Kasumi-1 (cell line): ENCODE data around the gene AKAP7.

Experiments used
- DNase-seq, 2 experiments: peaks; one replicate each; lab custom pipeline; 2025; lab: John Stamatoyannopoulos, UW

Gene AKAP7

DNA sequence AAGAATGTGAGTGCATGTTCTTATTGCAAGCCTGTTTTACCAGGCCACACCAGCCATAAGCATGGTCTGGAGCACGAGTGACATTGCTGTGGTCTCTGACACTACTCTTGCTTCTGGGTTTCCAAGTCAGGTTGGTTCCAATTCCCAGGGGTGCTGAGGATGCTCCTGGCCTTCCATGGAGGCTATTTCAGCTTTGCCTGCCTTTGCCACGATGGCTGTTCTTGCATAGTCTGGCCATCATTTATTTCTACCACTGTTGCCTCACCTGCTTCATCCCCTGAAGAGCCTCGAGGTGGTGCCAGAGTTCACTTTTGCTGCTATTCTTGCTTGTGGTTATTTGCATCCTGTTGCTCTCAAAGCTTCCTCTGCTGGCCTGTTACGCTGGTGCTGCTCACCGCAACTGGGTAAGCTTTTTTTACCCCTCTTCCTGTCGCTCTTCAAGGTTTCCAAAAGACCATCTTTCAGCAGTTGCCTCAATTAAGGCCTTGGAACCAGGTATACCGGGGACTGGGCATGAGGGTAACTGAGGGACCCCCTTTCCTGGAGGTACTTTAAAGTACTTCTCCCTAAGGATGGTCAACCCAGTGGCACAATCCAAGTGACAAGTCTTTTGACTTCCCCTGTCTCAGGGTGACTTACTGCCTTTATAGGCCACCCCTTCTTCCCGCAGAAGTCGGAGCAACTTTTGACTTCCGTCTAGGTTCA, 64.5 kb downstream of the AKAP7 start:
- DNase-seq, result peak; percentile 98 to 99

DNA sequence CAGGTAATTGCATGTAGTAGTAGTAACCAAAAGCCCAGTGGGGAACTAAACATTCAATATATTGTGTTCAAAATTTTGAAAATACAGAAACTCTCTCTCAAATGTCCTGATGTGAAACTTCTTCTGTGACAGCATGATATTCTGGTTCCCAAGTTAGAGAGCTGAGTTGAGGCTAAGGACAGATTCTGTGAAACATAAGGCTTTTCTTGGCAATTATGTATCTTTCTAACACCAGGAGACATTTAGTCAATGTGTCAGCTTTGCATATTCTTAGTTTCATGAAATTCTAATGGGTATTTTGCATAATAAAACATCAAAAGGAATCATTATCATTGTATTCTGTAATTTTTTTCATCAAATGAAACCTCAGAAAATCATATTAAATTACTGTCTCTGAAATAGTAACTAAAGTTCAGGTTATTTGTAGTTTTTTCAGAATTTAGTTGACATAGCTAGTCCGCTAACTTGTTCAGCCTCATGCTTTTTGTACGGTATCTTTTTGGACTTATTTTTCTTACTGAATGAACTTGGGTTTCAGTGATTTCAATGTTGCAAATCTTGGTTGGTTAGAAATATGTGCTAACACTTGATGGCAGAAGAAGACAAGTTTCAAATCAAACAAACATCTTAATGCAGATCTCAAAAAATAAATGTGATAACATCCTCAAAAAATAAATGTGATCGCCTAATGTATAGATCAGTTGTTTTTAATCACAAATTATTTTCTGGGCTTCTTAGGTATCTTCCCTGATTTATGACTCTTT, 70.4 kb downstream of the AKAP7 start:
- DNase-seq, result no peak

DNA sequence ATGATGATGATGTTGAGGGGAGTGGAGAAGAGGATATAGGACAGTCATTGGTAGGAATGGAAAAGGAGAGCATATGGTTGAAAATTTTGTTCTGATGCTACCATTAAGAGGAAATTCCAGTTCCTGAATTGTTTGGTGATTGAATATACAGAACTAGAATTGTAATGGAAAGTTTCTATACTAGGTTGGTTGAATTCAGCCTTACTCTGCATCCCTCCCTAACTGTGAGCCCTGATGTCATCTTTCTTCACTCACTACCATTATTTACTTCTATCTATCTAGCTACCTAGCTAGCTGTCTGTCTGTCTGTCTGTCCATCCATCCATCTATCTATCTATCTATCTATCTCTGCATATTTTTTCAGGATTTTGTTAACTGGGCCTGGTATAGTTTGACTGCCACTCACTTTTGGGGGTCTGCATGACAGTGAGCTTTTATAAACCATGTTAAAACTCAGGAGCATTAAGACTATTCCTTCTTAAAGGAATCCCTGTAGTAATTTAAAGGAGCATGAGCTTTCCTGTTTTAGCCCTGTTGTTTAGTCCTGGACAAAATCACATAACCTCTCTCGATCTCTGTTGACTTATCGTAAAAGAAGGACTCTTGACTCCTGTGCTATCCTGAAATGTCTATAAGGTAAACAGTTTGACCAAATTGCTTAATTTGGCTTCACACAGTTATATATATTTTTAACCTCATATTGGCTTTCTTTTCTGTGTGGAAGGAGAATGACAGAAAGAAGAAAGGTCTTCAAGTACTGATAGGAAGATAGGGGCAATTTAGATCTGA, 71.4 kb downstream of the AKAP7 start:
- DNase-seq, result no peak

DNA sequence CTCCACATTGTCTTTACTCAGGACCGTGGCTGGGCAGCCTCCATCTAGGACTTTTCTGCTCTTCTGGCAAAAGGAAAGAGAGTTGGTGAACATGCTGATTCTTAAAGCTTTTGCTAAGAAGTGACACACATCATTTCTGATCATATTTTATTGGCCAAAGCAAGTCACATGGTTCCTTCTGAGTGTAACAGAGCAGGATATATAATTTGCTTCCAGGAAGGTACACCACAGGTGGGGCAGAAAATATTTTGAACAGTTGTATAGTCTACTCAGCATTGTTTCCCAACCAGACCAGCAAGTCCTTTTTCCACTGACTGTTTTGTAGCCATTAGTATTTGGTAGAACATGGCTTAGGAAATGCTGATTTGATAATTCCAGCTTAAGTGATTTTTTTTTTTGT, 73.5 kb downstream of the AKAP7 start:
- DNase-seq, result no peak

DNA sequence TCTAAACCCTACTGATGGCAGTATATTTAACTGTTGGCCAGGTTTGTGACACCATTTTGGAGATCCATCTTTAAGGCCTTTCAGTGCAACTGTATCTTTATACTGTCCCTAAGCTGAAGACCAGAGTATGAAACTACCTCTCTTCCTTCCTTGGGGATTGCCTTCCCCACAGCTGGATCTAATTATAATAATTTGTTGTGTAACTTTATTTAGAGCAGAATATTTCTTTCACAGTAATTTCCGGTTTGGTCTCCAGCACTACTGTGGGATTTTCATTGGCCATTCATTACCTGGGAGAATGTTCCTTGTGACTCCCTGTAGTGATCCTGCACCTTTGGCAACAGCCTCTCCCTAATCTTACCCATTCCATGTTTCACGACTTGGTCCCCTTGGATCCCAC, 75.2 kb downstream of the AKAP7 start:
- DNase-seq, result no peak

DNA sequence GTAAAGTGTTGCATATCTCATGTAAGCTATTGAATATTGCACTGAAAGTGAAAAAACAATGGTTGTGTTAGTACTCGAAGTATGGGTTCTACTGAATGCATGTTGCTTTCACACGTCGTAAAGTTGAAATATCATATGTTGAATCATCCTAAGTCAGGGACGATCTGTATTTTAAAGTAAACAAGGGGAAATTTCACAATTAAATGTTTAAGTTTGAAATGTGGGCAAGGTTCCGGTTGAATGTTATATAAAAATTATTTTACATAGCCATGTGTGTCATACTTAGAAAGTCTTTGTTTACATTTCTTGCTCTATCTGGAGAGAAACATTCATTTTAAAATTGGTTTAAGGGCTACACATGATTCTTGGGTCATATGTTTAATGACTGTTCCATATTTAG, 76.8 kb downstream of the AKAP7 start:
- no peak for DNase-seq

DNA sequence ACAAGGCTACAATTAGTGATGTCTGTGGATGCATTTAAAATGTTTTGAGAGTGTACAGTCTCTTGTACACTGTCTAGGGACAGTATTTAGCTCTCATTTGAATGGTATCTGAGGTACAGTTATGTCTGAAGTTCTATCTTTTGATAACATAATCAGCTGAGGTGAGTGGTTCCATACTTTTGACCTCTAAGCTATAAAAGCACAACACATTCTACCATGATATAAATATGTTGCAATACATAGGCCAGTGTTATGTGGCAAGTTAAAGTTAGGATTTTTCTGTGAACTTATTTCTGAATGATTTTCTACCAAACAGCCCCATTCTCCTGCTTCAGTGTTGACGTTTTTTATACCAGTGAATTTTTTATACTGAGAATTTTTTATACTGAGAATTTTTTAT, 77.6 kb downstream of the AKAP7 start:
- no peak for DNase-seq

DNA sequence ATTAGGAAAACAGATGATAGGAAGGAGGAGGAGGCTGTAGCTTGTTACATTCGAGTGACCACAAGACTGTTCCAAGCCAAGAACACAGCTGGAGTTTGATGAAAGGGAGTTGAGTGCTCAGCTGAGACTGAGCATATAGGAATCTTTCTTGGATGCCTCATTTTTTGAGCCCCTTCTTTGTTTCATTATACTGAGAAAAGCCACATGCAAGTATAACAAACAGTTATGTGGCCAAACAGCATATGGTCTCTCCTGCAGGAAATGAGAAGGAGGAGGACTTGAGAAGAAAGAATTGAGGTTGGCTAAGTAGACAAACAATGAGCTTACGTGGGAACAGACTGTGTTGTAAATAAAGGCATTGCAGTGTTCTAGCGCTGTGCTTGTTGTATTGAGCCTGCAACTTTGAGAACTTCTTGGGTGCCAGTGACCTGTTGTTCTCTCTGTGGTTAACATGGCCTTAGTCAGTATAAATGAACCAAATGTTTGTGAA, 78.3 kb downstream of the AKAP7 start:
- no peak for DNase-seq

DNA sequence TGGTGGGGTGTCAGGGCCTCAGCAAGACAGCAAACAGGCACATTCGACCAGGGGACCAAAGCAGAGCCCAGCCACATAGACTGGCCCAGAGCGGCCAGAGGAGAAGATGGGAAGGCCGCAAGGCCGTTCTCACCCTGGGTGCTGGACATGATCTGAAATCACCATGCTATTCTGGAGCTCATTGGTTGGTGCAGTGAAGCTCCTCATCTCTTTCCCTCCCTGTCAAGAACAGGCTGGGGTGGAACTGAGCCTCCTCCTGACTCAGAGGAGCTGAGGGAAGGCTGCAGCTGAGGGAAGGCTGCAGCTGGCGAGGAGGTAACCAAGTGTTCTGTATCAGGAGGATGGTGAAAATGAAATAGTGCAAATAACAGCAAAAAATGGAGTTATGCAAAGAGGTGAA, 80.0 kb downstream of the AKAP7 start:
- DNase-seq, result no peak

DNA sequence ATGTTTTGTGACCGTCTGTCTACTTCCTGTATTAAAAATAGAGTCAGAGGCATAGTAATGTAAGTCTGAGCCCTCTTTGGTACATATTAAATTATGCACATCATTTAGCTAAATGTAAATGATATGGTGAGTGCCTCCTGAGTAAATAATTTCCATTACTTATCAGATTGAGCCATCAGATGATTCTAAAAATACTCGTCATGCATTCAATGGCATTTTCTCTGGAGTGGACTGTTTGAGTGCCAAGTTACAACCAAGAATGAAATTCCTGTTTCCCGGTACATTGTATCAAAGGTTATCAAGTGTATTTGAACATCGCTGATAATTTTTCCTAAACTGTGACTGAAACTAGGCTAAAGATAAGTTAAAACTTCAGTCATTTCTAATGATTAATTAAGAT, 81.0 kb downstream of the AKAP7 start:
- no peak for DNase-seq

DNA sequence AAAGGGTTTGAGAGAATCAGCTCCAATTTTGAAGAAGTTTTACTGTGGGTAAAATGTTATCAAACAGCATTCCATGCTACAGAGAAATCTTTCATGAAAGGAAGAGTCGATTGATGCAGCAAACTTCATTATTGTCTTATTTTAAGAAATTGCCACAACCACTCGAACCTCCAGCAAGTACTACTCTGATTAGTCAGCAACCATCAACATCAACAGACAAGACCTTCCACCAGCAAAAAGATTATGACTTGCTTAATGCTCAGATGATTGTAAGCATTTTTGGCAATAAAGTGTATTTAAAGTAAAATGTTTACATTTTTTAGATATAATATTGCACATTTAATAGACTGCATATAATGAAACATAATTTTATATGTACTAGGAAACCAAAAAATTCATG, 87.5 kb downstream of the AKAP7 start:
- DNase-seq, result no peak

DNA sequence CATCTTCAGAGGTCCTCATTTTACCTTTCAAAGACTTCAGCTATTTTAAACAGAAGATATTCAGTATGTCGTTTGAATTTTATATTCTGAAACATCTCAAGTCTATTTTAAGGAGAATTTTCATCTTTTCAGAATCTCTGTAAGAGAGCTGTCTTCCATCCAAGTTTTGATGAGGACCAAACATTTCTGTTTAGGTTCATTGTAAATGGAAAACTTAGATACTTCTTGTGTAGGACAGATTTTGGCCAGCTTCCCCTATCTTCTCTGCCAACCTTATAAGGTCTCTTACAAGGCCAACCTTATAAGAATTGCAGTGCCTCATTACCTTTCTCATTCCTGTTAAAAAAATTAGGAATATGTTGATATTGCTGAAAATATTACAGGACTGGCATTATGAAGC, 88.1 kb downstream of the AKAP7 start:
- no peak for DNase-seq

DNA sequence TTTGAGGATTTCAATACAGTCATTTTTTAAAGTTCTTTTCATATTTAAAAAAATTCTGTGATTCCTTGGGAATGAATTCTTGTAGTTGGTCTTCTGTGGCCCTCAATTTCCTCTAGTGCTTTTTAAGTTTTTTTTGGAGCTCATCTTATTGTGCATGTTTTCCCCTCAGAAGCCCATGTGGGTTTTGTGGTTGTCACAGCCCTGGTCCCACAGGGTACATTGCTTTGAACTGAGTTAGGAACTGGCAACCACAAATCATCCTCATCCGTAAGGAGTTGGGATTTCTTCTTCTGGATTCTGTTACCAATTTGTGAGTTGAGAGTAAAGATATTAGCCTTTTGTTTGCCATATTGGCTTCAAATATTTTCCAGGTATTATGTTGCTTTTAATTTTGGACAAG, 89.9 kb downstream of the AKAP7 start:
- no peak for DNase-seq

DNA sequence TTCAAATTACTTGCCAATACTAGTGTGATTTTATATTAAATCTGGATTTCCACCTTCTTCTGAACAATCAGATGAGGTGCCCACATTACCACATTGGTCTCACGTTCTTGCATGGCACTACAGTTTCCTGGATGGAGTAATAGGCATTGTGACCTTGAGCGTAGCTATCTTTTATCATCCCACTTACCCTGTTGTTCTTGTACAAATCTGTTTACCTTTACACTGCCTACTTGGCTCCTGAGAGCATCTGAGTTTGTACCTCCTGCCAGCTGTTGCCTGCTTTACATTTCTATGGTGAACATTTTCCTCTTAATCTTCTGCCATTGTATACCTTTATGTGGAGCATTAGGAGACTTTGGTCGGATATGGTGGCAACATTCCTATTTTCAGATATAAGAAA, 90.7 kb downstream of the AKAP7 start:
- DNase-seq, result no peak

DNA sequence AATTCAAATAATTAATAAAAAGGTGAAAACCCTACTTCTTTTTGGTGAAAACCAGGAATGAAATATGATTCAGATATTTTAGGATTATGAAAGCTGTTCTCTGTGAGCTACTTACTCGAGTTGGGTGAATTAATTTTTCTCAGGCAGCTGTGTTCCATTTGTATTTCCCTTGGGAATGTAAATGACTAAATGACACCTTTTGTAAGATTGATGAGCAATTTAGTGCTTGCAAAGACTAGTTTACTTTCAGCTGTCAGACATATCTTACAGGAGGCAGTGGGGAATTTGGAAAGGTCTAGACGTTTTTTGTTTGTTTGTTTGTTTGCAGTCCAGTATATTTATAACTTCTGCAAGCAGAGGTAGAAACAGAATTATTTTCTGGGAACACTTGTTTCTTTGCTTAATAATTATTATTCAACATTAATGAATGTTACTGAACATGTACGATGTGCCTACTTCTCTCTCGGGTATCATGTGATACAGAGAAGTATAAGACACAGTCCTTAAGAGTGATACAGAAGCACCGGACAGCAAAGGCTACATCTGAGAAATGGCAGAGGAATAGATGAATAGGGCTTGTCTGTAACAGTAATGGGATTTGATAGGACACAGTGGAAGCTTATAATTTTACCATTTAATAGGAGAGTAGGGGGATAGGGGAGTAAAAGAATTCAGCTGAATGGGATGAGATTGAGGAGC, 91.3 kb downstream of the AKAP7 start:
- DNase-seq, result no peak

DNA sequence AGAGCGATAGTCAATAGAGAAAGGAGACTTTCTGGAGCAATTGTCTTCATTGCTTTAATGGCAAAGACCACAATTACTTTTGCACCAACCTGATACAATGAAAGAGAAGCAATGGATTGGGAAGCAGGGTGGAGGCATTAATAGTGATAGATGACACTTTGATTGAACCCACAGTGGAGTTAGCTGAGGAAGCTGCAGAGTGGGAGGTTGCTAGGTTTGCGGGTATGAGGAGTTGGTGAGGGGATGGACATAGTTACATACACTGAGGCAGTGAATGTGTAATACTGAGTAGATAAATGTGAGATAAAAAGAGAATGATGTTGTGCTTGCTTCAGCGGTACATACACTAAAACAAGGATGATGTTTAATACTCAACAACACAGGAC, 91.9 kb downstream of the AKAP7 start:
- no peak for DNase-seq

DNA sequence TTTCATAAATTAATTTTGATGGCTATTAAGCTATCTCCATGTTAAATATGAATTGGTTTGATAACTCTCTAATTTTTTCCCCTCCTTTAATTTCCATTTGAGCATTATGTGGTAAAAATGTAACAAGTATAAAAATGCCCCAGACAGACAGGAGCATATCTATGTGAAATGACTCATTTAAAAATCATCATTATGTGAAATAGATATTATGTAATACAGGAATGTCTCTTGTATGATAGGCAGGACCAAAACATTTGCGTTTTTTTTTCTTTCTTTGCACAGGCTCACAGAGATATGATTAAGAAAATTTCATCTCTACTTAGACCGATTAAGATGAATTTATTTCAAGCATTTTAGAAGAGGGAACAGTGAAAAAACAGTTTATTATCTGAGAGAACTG, 95.8 kb downstream of the AKAP7 start:
- DNase-seq, result no peak

DNA sequence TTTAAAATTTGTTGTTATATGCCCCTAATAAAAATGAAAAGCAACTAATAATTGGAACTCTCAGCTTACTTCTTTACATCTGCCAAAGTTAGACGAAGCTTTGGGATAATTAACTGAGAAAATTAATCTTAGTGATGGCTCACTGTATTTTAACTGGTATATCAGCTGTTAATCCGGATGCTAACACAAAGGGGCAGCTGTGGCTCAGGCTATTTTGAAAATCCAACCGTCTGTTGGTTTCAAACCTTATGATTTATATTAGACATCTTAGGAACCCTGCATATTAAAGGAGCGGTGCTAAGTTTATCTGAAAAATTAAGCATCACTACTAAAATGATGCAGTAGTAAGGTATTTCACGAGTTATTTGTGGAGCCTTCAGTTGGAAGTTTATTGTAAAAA, 96.6 kb downstream of the AKAP7 start:
- DNase-seq, result no peak

DNA sequence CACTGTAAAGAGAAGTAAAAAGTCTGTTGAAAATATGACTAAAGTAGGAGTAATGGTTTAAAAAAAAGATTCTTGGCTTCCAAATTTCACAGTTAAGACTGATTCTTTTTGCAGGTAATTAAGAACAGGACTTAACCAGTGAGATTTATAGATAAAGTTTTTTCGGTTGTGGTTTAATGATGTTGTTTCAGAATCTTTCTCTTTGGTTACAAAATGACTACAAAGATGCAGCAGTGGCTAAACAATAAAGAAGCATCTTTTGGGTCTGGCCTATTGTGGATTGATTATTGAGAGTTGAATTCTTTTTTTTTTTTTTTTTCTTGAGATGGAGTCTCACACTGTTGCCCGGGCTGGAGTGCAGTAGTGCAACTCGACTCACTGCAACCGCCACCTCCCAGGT, 109.7 kb downstream of the AKAP7 start:
- DNase-seq, result no peak

DNA sequence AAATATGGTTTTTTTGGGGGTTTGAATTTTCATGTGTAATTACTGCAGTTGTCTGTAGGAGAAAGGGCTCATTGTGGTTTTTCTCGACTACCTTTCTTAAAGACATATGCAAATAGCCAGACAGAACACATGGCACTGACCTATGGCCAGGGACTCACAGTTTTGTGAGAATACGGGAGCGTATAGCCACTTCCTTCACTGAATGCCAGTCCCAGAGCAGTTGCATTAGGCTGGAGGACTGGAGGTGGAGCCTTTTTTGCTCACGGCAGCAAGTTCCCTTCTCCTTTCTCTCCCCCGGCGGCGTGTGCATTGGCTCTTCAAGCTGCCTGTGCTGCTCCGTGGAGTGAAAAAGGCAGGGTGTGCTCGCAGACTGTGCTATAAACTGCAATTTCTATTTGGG, 114.9 kb downstream of the AKAP7 start:
- DNase-seq, result peak; percentile 91 to 94

DNA sequence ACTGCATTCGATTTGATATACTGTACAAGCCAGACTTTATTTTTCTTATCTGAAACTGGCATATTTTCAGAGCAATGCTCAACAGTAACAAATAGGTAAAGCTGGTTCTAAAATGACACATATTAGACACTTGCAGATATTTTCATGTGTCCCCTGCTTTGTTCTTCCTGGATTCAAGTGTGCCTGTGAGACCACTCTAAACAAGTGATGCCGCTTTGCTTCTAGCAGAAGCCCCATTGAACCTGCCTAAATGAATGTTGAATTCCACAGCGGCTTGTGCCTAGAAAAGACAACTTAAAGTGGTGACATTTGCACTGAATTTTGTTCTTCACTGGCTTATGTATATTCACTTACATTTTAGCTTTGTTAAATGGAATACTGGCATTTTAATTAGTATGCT, 115.7 kb downstream of the AKAP7 start:
- no peak for DNase-seq

DNA sequence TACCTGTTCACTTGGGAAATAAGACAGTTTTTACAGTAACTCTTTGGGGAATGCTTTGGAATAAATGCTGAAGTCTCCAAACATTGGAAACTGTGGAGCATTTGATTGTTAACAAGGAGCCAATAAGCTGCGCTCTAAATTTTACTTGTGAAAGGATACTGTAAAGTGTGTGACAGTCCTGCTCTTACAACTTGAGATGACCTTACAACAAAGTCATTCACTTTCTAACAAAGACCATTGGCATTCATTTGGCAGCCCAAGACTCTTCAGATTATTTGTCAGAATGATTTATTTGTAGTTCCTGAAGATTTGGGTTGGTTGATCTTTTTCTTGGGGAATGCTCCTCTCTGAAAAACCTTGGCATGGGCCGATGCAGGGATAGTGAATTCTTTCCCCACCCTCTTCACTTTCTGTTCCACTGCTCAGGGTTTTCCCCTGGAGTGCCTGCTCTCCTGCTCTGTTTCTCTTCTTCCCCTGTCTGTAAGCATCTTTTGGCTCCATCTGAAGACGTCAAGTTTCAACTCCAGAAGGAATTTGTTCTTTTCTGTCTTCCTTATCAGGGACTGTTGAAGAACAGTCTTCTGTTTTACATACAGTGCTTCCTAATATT, 116.4 kb downstream of the AKAP7 start:
- DNase-seq, result no peak
